ENCODE measurements around the gene WNT3. TPM values are rescaled to one million over a fixed set of nuclear protein-coding genes. Genes with fewer than 3 reads are reported as not detected.
A peak's percentile ranks its signal among the peaks of the same experiment; 100 is the strongest.

The WNT3 gene
- total RNA-seq, 4 donors from 2014 or later = 0.83 to 10.1 (median 6.5) TPM

- TF ChIP-seq POLR2A (IDR thresholded peaks at IDR 0.05) (no peak), CTCF (IDR thresholded peaks at IDR 0.05) (no peak)
- no peak overlapping the region for H3K4me3 ChIP-seq
- no peak overlapping the region for H3K27ac ChIP-seq
- no peaks in the 10 kb centered on the region for H3K27me3 ChIP-seq
- no peak for DNase-seq
- no peaks in the 10 kb centered on the region for H3K9me3 ChIP-seq
- H3K36me3 ChIP-seq = no peaks in the 10 kb centered on the region
- H3K4me1 ChIP-seq = peaks cover 0 to 13% (median 4%) of the 10 kb centered on the region in 4 donors
These were observed 40.3 kb downstream of the WNT3 start for GRCh38 chr17:46777943-46778915.

- no peak for DNase-seq
- H3K36me3 ChIP-seq = no peaks in the 10 kb centered on the region
- peaks cover 0 to 12% (median 6%) of the 10 kb centered on the region in 4 donors for H3K4me1 ChIP-seq
- no peak overlapping the region for H3K27ac ChIP-seq
- H3K4me3 ChIP-seq = no peak overlapping the region
- H3K27me3 ChIP-seq = no peaks in the 10 kb centered on the region
- TF ChIP-seq POLR2A (IDR thresholded peaks at IDR 0.05) = no peak
- no peak for TF ChIP-seq CTCF (IDR thresholded peaks at IDR 0.05)
- no peaks in the 10 kb centered on the region for H3K9me3 ChIP-seq
These were observed 42.0 kb downstream of the WNT3 start for GRCh38 chr17:46776298-46777005.

GRCh38 chr17:46774108-46774737, 44.3 kb downstream of the WNT3 start:
- TF ChIP-seq CTCF (IDR thresholded peaks at IDR 0.05) (no peak), POLR2A (IDR thresholded peaks at IDR 0.05) (no peak)

GRCh38 chr17:46773676-46774075, 44.8 kb downstream of the WNT3 start:
- H3K27me3 ChIP-seq = peaks cover 0 to 6% of the 10 kb centered on the region in 2 donors
- TF ChIP-seq POLR2A (IDR thresholded peaks at IDR 0.05) (no peak), CTCF (IDR thresholded peaks at IDR 0.05) (no peak)
- no peak overlapping the region for H3K4me3 ChIP-seq
- no peaks in the 10 kb centered on the region for H3K36me3 ChIP-seq
- peak overlapping the region in 1 of 4 donors; percentile 5 for H3K27ac ChIP-seq
- peak in 2 of 3 donors; percentile 36 to 43 for DNase-seq
- H3K9me3 ChIP-seq = no peaks in the 10 kb centered on the region
- peaks cover 0 to 21% (median 13%) of the 10 kb centered on the region in 4 donors for H3K4me1 ChIP-seq

More at GRCh38 chr17:46774108-46774737, 44.3 kb downstream of the WNT3 start:
- H3K27ac ChIP-seq = no peak overlapping the region
- H3K27me3 ChIP-seq = peaks cover 0 to 6% of the 10 kb centered on the region in 2 donors
- no peaks in the 10 kb centered on the region for H3K36me3 ChIP-seq
- peak in 1 of 3 donors; percentile 46 for DNase-seq
- no peak overlapping the region for H3K4me3 ChIP-seq
- H3K4me1 ChIP-seq = peaks cover 0 to 21% (median 13%) of the 10 kb centered on the region in 4 donors
- no peaks in the 10 kb centered on the region for H3K9me3 ChIP-seq

- H3K9me3 ChIP-seq = no peaks in the 10 kb centered on the region
- H3K27me3 ChIP-seq = peaks cover 0 to 6% of the 10 kb centered on the region in 2 donors
- no peaks in the 10 kb centered on the region for H3K36me3 ChIP-seq
- peaks cover 0 to 21% (median 13%) of the 10 kb centered on the region in 4 donors for H3K4me1 ChIP-seq
- H3K4me3 ChIP-seq = no peak overlapping the region
- H3K27ac ChIP-seq = peak overlapping the region in 1 of 4 donors; percentile 5
- peak; percentile 29 to 51 (median 42) for DNase-seq
- no peak for TF ChIP-seq CTCF (IDR thresholded peaks at IDR 0.05)
- no peak for TF ChIP-seq POLR2A (IDR thresholded peaks at IDR 0.05)
These were observed 45.3 kb downstream of the WNT3 start for GRCh38 chr17:46773221-46773605.

Measured in Peyer's patch (tissue), 4 donors.